ENCODE measurements around the gene MESD.

- no peak for TF ChIP-seq CTCF (IDR thresholded peaks at IDR 0.05 in 4 of 5, conservative IDR thresholded peaks at IDR 0.05 in 1 of 5)
- TF ChIP-seq POLR2A (IDR thresholded peaks at IDR 0.05), result no peak
Observed at GRCh38 chr15:80953953-80954778, 35.5 kb downstream of the MESD start.

All from gastrocnemius medialis (tissue), 4 donors.